Erythroblast (primary cell): ENCODE measurements around the gene RALGPS1.
"Not testable (repeated sequence)": the region's sequence is repeated elsewhere in the genome, so short reads cannot be mapped to it uniquely, and the experiment has no call there.

Experiments used
- DNase-seq, 2 experiments: peaks; one replicate each; lab custom pipeline; 2025; lab: John Stamatoyannopoulos, UW
- GATA1 ChIP-seq: IDR thresholded peaks from 2 replicates; pipeline ENCODE4 v1.6.1; 2011; ENCODE audit warnings: low read depth, mild to moderate bottlenecking, control low read depth, low read length, moderate library complexity
- POLR2A ChIP-seq: IDR thresholded peaks from 2 replicates; pipeline ENCODE4 v1.6.1; 2011; ENCODE audit warnings: mild to moderate bottlenecking, low read length

RALGPS1 gene

GRCh38 chr9:127166651-127167524 lies 252.3 kb downstream of the RALGPS1 start:
- no peak for DNase-seq
- no peak for TF ChIP-seq GATA1
- TF ChIP-seq POLR2A: no peak

GRCh38 chr9:127167560-127168326 lies 253.2 kb downstream of the RALGPS1 start:
- no peak for DNase-seq
- TF ChIP-seq GATA1 (no peak), POLR2A (no peak)

- no peak for DNase-seq
- TF ChIP-seq POLR2A (no peak), GATA1 (no peak)
These were observed 254.4 kb downstream of the RALGPS1 start for GRCh38 chr9:127168756-127169574.

- no peak for DNase-seq
- TF ChIP-seq POLR2A (no peak), GATA1 (no peak)
These were observed 254.9 kb downstream of the RALGPS1 start for GRCh38 chr9:127169575-127169883.

- TF ChIP-seq POLR2A (no peak), GATA1 (no peak)
- DNase-seq: no peak
These were observed 255.5 kb downstream of the RALGPS1 start for GRCh38 chr9:127170103-127170502.

GRCh38 chr9:127170652-127171051 lies 256.1 kb downstream of the RALGPS1 start:
- TF ChIP-seq POLR2A (no peak), GATA1 (no peak)
- no peak for DNase-seq

DNA sequence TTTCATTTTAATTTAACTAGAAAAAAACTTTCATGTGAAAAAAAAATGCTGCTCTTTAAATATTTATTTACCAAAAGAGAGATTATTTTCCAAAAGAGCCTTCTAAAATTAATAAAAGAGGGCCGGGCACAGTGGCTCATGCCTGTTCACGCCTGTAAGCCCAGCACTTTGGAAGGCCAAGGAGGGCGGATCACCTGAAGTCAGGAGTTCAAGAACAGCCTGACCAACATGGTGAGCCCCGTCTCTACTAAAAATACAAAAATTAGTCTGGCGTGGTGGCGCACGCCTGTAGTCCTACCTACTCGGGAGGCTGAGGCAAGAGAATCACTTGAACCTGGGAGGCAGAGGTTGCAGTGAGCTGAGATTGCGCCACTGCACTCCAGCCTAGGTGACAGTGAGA lies 256.8 kb downstream of the RALGPS1 start:
- DNase-seq: not testable (repeated sequence)

- DNase-seq: no peak
- TF ChIP-seq POLR2A (no peak), GATA1 (no peak)
These were observed 257.6 kb downstream of the RALGPS1 start for GRCh38 chr9:127172066-127172707.

DNA sequence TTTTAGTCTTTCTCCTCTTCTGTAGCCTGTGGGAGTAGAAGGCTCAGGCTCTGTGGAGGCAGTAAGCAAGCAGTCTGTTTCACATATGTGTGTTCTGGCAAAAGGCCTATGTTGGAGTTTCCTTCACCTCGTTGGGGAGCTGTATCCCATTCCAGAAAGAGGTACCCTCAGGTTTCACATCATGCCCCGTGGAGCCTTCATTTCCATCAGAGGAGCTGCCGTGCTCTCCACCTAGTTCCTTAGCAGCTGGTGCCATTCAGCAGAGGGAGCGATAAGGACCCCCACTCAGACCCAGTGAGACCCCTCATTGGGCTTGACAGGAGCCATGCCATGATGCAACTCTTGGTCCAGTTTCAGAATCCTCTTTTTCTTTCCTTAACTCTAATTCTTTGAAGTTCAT lies 258.5 kb downstream of the RALGPS1 start:
- no peak for DNase-seq
- TF ChIP-seq POLR2A: no peak
- no peak for TF ChIP-seq GATA1

- no peak for DNase-seq
- TF ChIP-seq GATA1 (no peak), POLR2A (no peak)
These were observed 260.1 kb downstream of the RALGPS1 start for GRCh38 chr9:127174386-127175318.

- DNase-seq: no peak
These were observed 260.7 kb downstream of the RALGPS1 start for GRCh38 chr9:127175319-127175715.

DNA sequence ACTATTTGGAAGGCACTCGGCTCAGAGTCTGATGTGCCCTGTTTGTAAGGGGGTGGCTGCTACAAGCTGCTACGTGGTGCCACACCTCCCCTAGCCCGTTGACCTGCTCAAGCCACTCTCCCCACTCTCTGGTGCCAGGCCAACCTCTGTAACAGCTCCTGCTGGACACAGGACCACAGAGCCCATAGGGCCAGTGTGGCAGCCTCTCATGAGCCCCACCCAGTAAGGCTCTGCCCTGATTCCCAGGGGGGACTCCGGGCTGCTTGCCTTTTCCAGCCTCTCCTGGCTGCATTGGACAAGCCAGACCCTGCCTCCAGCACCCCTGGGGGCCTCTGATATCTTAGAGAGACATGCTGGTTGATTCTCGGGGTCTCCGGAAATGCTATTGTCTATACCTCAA lies 261.2 kb downstream of the RALGPS1 start:
- DNase-seq: no peak
- no peak for TF ChIP-seq POLR2A
- TF ChIP-seq GATA1: no peak

More at GRCh38 chr9:127175319-127175715, 260.7 kb downstream of the RALGPS1 start:
- TF ChIP-seq GATA1 (no peak), POLR2A (no peak)
